HCT116 (cell line): ENCODE data around the gene SLC35G3. TPM values are rescaled to one million over a fixed set of nuclear protein-coding genes. Genes with fewer than 3 reads are reported as not detected.

Experiments used
- ATAC-seq: fragments of 200-7000 bp; cut with Tn5 transposase; 2 replicates; pipeline ENCODE4 v1.9.1; 2020; ENCODE audit warnings: mild to moderate bottlenecking, moderate library complexity
- BruUV-seq: library from RNA; stranded (reverse); fragments of 400-500 nt; replicated peaks from 2 replicates; lab custom pipeline; 2021; lab: Mats Ljungman, UMichigan
- CTCF ChIA-PET: fragments of 300-600 bp; sonication (Branson Sonifier 250); formaldehyde crosslinking; loops from one replicate; lab custom pipeline; 2021; ENCODE audit warnings: antibody characterized with exemption; lab: Charles Lee
- POLR2A ChIA-PET: fragments of 300-600, 350-600 bp; sonication (Branson Sonifier 250); formaldehyde crosslinking; loops from one replicate; lab custom pipeline; 2021; ENCODE audit warnings: antibody characterized with exemption; lab: Charles Lee
- RAD21 ChIA-PET, 2 experiments: fragments of 300-600 bp; sonication (Branson Sonifier 250); formaldehyde crosslinking; loops; one replicate each; lab custom pipeline; 2023; ENCODE audit warnings: low total read pairs in 2 of 2; ENCODE audit not compliant: uncharacterized antibody in 2 of 2, unreplicated experiment in 2 of 2, low non-redundant PET in 1 of 2; lab: Charles Lee
- DNase-seq: peaks from one replicate; pipeline ENCODE4 v3.0.0-alpha.2; 2010; ENCODE audit warnings: low read depth, low spot score
- H2AFZ ChIP-seq: fragments of 200-600 bp; shearing (Covaris generic), sonication (generic); 2 replicates; pipeline ENCODE4 v1.6.1; 2017; ENCODE audit warnings: low read depth, mixed run types, mixed read lengths, antibody characterized with exemption, low read length; ENCODE audit not compliant: poor library complexity, severe bottlenecking
- H3K27ac ChIP-seq: 2 replicates; pipeline ENCODE4 v1.5.1; 2012; ENCODE audit warnings: low read depth, low read length
- H3K27me3 ChIP-seq: fragments of 200-600 bp; sonication (generic); 2 replicates; pipeline ENCODE4 v1.6.1; 2016; ENCODE audit warnings: mixed run types, low read length, mixed read lengths; ENCODE audit not compliant: insufficient read depth
- H3K36me3 ChIP-seq, 2 experiments: fragments of 200-500 bp in 1 of 2; fragments of 200-600 bp in 1 of 2; sonication (Bioruptor generic) in 1 of 2; sonication (generic) in 1 of 2; 2 replicates each; pipeline versions ENCODE4 v1.5.1 to v1.6.1; 2014 to 2016; ENCODE audit warnings: low read length in 2 of 2, inconsistent platforms in 1 of 2, mixed read lengths in 1 of 2, mixed run types in 1 of 2; ENCODE audit not compliant: insufficient read depth in 2 of 2, control insufficient read depth in 1 of 2
- H3K4me1 ChIP-seq, 2 experiments: fragments of 200-600 bp in 1 of 2; sonication (generic) in 1 of 2; 2 replicates each; pipeline versions ENCODE4 v1.5.1 to v1.6.1; 2012 to 2017; ENCODE audit warnings: low read length in 2 of 2, inconsistent platforms in 1 of 2, mild to moderate bottlenecking in 1 of 2, mixed read lengths in 1 of 2, mixed run types in 1 of 2, moderate library complexity in 1 of 2; ENCODE audit not compliant: insufficient read depth in 2 of 2, control insufficient read depth in 1 of 2
- H3K4me2 ChIP-seq: fragments of 200-600 bp; sonication (generic); 2 replicates; pipeline ENCODE4 v1.6.1; 2017; ENCODE audit warnings: mixed run types, low read length, mixed read lengths
- H3K4me3 ChIP-seq, 2 experiments: fragments of 200-600 bp in 1 of 2; sonication (generic) in 1 of 2; replicated peaks in 1 of 2; 2 replicates each; pipeline ENCODE4 v1.5.1; 2011 to 2016; ENCODE audit warnings: low read length in 2 of 2, control low read depth in 1 of 2, low read depth in 1 of 2, mild to moderate bottlenecking in 1 of 2, mixed read lengths in 1 of 2, mixed run types in 1 of 2
- H3K79me2 ChIP-seq: fragments of 200-600 bp; sonication (generic); 2 replicates; pipeline ENCODE4 v1.6.1; 2017; ENCODE audit warnings: mild to moderate bottlenecking, mixed run types, low read length, moderate library complexity, mixed read lengths; ENCODE audit not compliant: insufficient read depth
- H3K9ac ChIP-seq: fragments of 200-600 bp; sonication (generic); 2 replicates; pipeline ENCODE4 v1.6.1; 2016; ENCODE audit warnings: low read length, mixed read lengths
- H3K9me2 ChIP-seq: fragments of 200-600 bp; sonication (generic), shearing (Covaris generic); 2 replicates; pipeline ENCODE4 v1.6.1; 2017; ENCODE audit warnings: mixed run types, mild to moderate bottlenecking, moderate library complexity; ENCODE audit not compliant: insufficient read depth
- H3K9me3 ChIP-seq, 2 experiments: fragments of 200-500 bp in 1 of 2; fragments of 200-600 bp in 1 of 2; sonication (Bioruptor generic) in 1 of 2; sonication (generic) in 1 of 2; 2 replicates each; pipeline ENCODE4 v1.6.1; 2014 to 2017; ENCODE audit warnings: low read length in 2 of 2, mixed read lengths in 2 of 2, inconsistent platforms in 1 of 2, low read depth in 1 of 2, mild to moderate bottlenecking in 1 of 2, mixed run types in 1 of 2, moderate library complexity in 1 of 2; ENCODE audit not compliant: control insufficient read depth in 1 of 2, insufficient read depth in 1 of 2
- H4K20me1 ChIP-seq: fragments of 200-600 bp; sonication (generic), shearing (Covaris generic); 2 replicates; pipeline ENCODE4 v1.6.1; 2017; ENCODE audit warnings: mixed run types, mild to moderate bottlenecking, moderate library complexity; ENCODE audit not compliant: insufficient read depth
- ATF3 ChIP-seq: IDR thresholded peaks from 2 replicates; pipeline ENCODE4 v1.6.1; 2012
- CBX3 ChIP-seq: IDR thresholded peaks from 2 replicates; pipeline ENCODE4 v1.6.1; 2012; ENCODE audit warnings: low read depth
- CEBPB ChIP-seq: IDR thresholded peaks from 2 replicates; pipeline ENCODE4 v1.6.1; 2012; ENCODE audit warnings: low read depth
- EZH2 ChIP-seq: fragments of 200-600 bp; sonication (generic); IDR thresholded peaks from 2 replicates; pipeline ENCODE4 v1.6.1; 2017; ENCODE audit warnings: antibody characterized with exemption, mixed run types
- EZH2phosphoT487 ChIP-seq: fragments of 200-600 bp; IDR thresholded peaks from 2 replicates; pipeline ENCODE4 v1.6.1; 2018; ENCODE audit warnings: antibody characterized with exemption, borderline replicate concordance
- FOSL1 ChIP-seq: IDR thresholded peaks from 2 replicates; pipeline ENCODE4 v1.6.1; 2012; ENCODE audit warnings: low read depth
- JUND ChIP-seq: IDR thresholded peaks from 2 replicates; pipeline ENCODE4 v1.6.1; 2012
- MAX ChIP-seq: IDR thresholded peaks from 2 replicates; pipeline ENCODE4 v1.6.1; 2012
- POLR2A ChIP-seq: IDR thresholded peaks from 2 replicates; pipeline ENCODE4 v1.7.0; 2011; ENCODE audit warnings: borderline replicate concordance; ENCODE audit not compliant: insufficient read depth, insufficient read length; ENCODE audit errors: extremely low read depth
- POLR2AphosphoS5 ChIP-seq: IDR thresholded peaks from 2 replicates; pipeline ENCODE4 v1.6.1; 2011; ENCODE audit warnings: mild to moderate bottlenecking, low read depth, low read length, moderate library complexity
- RAD21 ChIP-seq: IDR thresholded peaks from 2 replicates; pipeline ENCODE4 v1.6.1; 2012; ENCODE audit warnings: low read depth, mild to moderate bottlenecking
- REST ChIP-seq: IDR thresholded peaks from 2 replicates; pipeline ENCODE4 v1.6.1; 2012; ENCODE audit warnings: low read depth
- SIN3A ChIP-seq: IDR thresholded peaks from 2 replicates; pipeline ENCODE4 v1.6.1; 2012; ENCODE audit warnings: low read depth
- SP1 ChIP-seq: IDR thresholded peaks from 2 replicates; pipeline ENCODE4 v1.6.1; 2012; ENCODE audit warnings: low read depth
- SRF ChIP-seq: IDR thresholded peaks from 2 replicates; pipeline ENCODE4 v1.6.1; 2012; ENCODE audit warnings: low read depth
- TCF7L2 ChIP-seq: IDR thresholded peaks from 2 replicates; pipeline ENCODE4 v1.7.0; 2011; ENCODE audit warnings: borderline replicate concordance, inconsistent platforms; ENCODE audit not compliant: insufficient read depth, insufficient read length; ENCODE audit errors: extremely low read depth
- ZFX ChIP-seq: fragments of 450-650 bp; IDR thresholded peaks from 2 replicates; pipeline ENCODE4 v1.6.1; 2017
- ZNF274 ChIP-seq: fragments of 200-500 bp; sonication (Bioruptor generic); IDR thresholded peaks from 2 replicates; pipeline ENCODE4 v1.6.1; 2014; ENCODE audit warnings: mild to moderate bottlenecking, low read depth, low read length, inconsistent platforms
- intact Hi-C: fragments of 100-400 bp; cut with micrococcal nuclease; formaldehyde crosslinking; loops from 2 replicates; pipeline ENCODE4 v1.10.0; 2022
- total RNA-seq: library from RNA; stranded (reverse); gene quantifications from one replicate; pipeline ENCODE4 v1.2.1, GENCODE V29; 2021; ENCODE audit not compliant: unreplicated experiment
- TF ChIP-seq, protein P1 (sequence below), 3 experiments: fragments of 200-600 bp in 1 of 3; sonication (generic) in 1 of 3; IDR thresholded peaks in 2 of 3; conservative IDR thresholded peaks in 1 of 3; 2 replicates each; pipeline ENCODE4 v1.5.1; 2012 to 2017; ENCODE audit warnings: low read depth in 2 of 3, low read length in 2 of 3, antibody characterized with exemption in 1 of 3, borderline replicate concordance in 1 of 3, control low read depth in 1 of 3, mild to moderate bottlenecking in 1 of 3, mixed read lengths in 1 of 3, mixed run types in 1 of 3, moderate library complexity in 1 of 3; ENCODE audit not compliant: insufficient read depth in 1 of 3
- TF ChIP-seq, protein P2 (sequence below): IDR thresholded peaks from 2 replicates; pipeline ENCODE4 v1.6.1; 2011; ENCODE audit warnings: mild to moderate bottlenecking, low read length, moderate library complexity; ENCODE audit not compliant: insufficient replicate concordance; ENCODE audit errors: extremely low read depth

SLC35G3 gene
- total RNA-seq, 1 experiment from 2014 or later = not detected

GRCh38 chr17:35144840-35145239 lies 49.4 kb downstream of the SLC35G3 start:
- Histone ChIP-seq H3K9ac (no peak overlapping the region), H4K20me1 (no peaks in the 10 kb centered on the region), H3K27ac (no peak overlapping the region), H3K9me2 (no peaks in the 10 kb centered on the region), H3K4me1 (peaks cover 3 to 10% of the 10 kb centered on the region in 2 experiments; a peak in 3 of 4 replicates), H2AFZ (no peak overlapping the region), H3K4me3 (no peak overlapping the region), H3K79me2 (peaks cover 24% of the 10 kb centered on the region), H3K4me2 (no peak overlapping the region), H3K27me3 (no peaks in the 10 kb centered on the region), H3K36me3 (peaks cover 0 to under 1% of the 10 kb centered on the region in 2 experiments; a peak in 1 of 4 replicates), H3K9me3 (no peaks in the 10 kb centered on the region)
- ChIA-PET RAD21 (no interaction called here), CTCF (no interaction called here), POLR2A (no interaction called here)
- DNase-seq (no peak), ATAC-seq (no peak)
- no TSS peak for BruUV-seq
- intact Hi-C loops = no loop called here
- no peak for TF ChIP-seq POLR2AphosphoS5
- no peak for TF ChIP-seq MAX
- TF ChIP-seq REST = no peak
- TF ChIP-seq RAD21 = no peak
- TF ChIP-seq, protein P1, sequence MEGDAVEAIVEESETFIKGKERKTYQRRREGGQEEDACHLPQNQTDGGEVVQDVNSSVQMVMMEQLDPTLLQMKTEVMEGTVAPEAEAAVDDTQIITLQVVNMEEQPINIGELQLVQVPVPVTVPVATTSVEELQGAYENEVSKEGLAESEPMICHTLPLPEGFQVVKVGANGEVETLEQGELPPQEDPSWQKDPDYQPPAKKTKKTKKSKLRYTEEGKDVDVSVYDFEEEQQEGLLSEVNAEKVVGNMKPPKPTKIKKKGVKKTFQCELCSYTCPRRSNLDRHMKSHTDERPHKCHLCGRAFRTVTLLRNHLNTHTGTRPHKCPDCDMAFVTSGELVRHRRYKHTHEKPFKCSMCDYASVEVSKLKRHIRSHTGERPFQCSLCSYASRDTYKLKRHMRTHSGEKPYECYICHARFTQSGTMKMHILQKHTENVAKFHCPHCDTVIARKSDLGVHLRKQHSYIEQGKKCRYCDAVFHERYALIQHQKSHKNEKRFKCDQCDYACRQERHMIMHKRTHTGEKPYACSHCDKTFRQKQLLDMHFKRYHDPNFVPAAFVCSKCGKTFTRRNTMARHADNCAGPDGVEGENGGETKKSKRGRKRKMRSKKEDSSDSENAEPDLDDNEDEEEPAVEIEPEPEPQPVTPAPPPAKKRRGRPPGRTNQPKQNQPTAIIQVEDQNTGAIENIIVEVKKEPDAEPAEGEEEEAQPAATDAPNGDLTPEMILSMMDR (IDR thresholded peaks at IDR 0.05 in 2 of 3, conservative IDR thresholded peaks at IDR 0.05 in 1 of 3; ENCODE audit: borderline replicate concordance in 1 of 3, insufficient read depth in 1 of 3, low read depth in 2 of 3, low read length in 2 of 3) = no peak
- TF ChIP-seq CBX3 = no peak
- TF ChIP-seq EZH2phosphoT487 = no peak
- TF ChIP-seq POLR2A = no peak
- TF ChIP-seq ATF3 = no peak
- no peak for TF ChIP-seq SIN3A
- no peak for TF ChIP-seq ZNF274
- no peak for TF ChIP-seq FOSL1
- no peak for TF ChIP-seq EZH2
- no peak for TF ChIP-seq JUND
- no peak for TF ChIP-seq ZFX
- no peak for TF ChIP-seq TCF7L2
- TF ChIP-seq, protein P2, sequence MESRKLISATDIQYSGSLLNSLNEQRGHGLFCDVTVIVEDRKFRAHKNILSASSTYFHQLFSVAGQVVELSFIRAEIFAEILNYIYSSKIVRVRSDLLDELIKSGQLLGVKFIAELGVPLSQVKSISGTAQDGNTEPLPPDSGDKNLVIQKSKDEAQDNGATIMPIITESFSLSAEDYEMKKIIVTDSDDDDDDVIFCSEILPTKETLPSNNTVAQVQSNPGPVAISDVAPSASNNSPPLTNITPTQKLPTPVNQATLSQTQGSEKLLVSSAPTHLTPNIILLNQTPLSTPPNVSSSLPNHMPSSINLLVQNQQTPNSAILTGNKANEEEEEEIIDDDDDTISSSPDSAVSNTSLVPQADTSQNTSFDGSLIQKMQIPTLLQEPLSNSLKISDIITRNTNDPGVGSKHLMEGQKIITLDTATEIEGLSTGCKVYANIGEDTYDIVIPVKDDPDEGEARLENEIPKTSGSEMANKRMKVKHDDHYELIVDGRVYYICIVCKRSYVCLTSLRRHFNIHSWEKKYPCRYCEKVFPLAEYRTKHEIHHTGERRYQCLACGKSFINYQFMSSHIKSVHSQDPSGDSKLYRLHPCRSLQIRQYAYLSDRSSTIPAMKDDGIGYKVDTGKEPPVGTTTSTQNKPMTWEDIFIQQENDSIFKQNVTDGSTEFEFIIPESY = no peak
- no peak for TF ChIP-seq SP1
- TF ChIP-seq CEBPB = no peak
- TF ChIP-seq SRF = no peak
